H1 (cell line): ENCODE results near the gene CLTCL1. TPM values are rescaled to one million over a fixed set of nuclear protein-coding genes. Genes with fewer than 3 reads are reported as not detected.

Experiments used
- ASH2L ChIP-seq: fragments of 200-600, 300-600 bp; sonication (generic); IDR thresholded peaks from one replicate; pipeline ENCODE4 v1.7.1; 2017; ENCODE audit warnings: low read length
- ATF3 ChIP-seq: IDR thresholded peaks from 2 replicates; pipeline ENCODE4 v1.6.1; 2011; ENCODE audit warnings: low read depth, mild to moderate bottlenecking, low read length; ENCODE audit not compliant: insufficient read depth
- polyA plus RNA-seq, 7 experiments: library from polyadenylated mRNA; depleted of rRNA in 3 of 7; stranded (reverse) in 5 of 7; unstranded in 2 of 7; fragments of >200 nt in 5 of 7; fragments of 200-250 nt in 2 of 7; gene quantifications; 1 replicate in 5 of 7; 2 replicates in 1 of 7; 4 replicates in 1 of 7; pipeline versions ENCODE4 v1.2.1 to v1.2.3, GENCODE V29; 2011 to 2013; ENCODE audit warnings: missing spikeins in 2 of 7, mixed read lengths in 2 of 7
- total RNA-seq: library from RNA; stranded (reverse); fragmentation: NEBNext Ultra II Directional; extraction: Animal tissue kit (Norgen Biotek cat#: 25700); gene quantifications from 2 replicates; pipeline ENCODE4 v1.2.1, GENCODE V29; 2021

CLTCL1 gene
- total and polyA plus RNA-seq, 2 of the 8 experiments (the other 6 are each of a cell fraction or from before 2014, with no cell fraction given) = 12.4 to 17.0 TPM

GRCh38 chr22:19291218-19291579, 320 bp downstream of the CLTCL1 start (continued):
- no peak for TF ChIP-seq ATF3
- TF ChIP-seq ASH2L = peak; percentile 12
